ENCODE results near the gene EMC10. TPM values are rescaled to one million over a fixed set of nuclear protein-coding genes. Genes with fewer than 3 reads are reported as not detected.
A peak's percentile ranks its signal among the peaks of the same experiment; 100 is the strongest.

EMC10 gene
- total RNA-seq, 1 donor from 2014 or later = 98.8 TPM

- TF ChIP-seq CTCF (IDR thresholded peaks at IDR 0.05; ENCODE audit: partially characterized antibody, unreplicated experiment) = no peak
- no peaks in the 10 kb centered on the region for H3K4me1 Mint-ChIP-seq (ENCODE audit: low read depth, unreplicated experiment)
- no peak overlapping the region for H3K4me3 Mint-ChIP-seq (ENCODE audit: unreplicated experiment)
Measured at GRCh38 chr19:50444059-50444458, 32.2 kb upstream of the EMC10 start.

GRCh38 chr19:50447053-50447452 is 29.3 kb upstream of the EMC10 start:
- no peaks in the 10 kb centered on the region for H3K4me1 Mint-ChIP-seq (ENCODE audit: low read depth, unreplicated experiment)
- peaks cover 6% of the 10 kb centered on the region for H3K27me3 Mint-ChIP-seq (ENCODE audit: unreplicated experiment)
- no peak for DNase-seq
- H3K36me3 Mint-ChIP-seq (ENCODE audit: unreplicated experiment) = peaks cover 13% of the 10 kb centered on the region
- peaks cover 5% of the 10 kb centered on the region for H3K9me3 Mint-ChIP-seq (ENCODE audit: unreplicated experiment)
- no peak overlapping the region for H3K27ac Mint-ChIP-seq (ENCODE audit: unreplicated experiment)
- H3K4me3 Mint-ChIP-seq (ENCODE audit: unreplicated experiment) = no peak overlapping the region
- no peak for TF ChIP-seq CTCF (IDR thresholded peaks at IDR 0.05; ENCODE audit: partially characterized antibody, unreplicated experiment)

More at GRCh38 chr19:50444059-50444458, 32.2 kb upstream of the EMC10 start:
- DNase-seq = no peak
- H3K27ac Mint-ChIP-seq (ENCODE audit: unreplicated experiment) = peak overlapping the region; percentile 5
- H3K36me3 Mint-ChIP-seq (ENCODE audit: unreplicated experiment) = peaks cover 16% of the 10 kb centered on the region
- peaks cover 8% of the 10 kb centered on the region for H3K27me3 Mint-ChIP-seq (ENCODE audit: unreplicated experiment)
- peaks cover 9% of the 10 kb centered on the region for H3K9me3 Mint-ChIP-seq (ENCODE audit: unreplicated experiment)

- H3K4me3 Mint-ChIP-seq (ENCODE audit: unreplicated experiment) = no peak overlapping the region
Measured at GRCh38 chr19:50447750-50448149, 28.6 kb upstream of the EMC10 start.

GRCh38 chr19:50449236-50449899 is 26.9 kb upstream of the EMC10 start:
- no peak for DNase-seq
- peaks cover 4% of the 10 kb centered on the region for H3K27me3 Mint-ChIP-seq (ENCODE audit: unreplicated experiment)
- no peaks in the 10 kb centered on the region for H3K4me1 Mint-ChIP-seq (ENCODE audit: low read depth, unreplicated experiment)
- H3K36me3 Mint-ChIP-seq (ENCODE audit: unreplicated experiment) = peaks cover 10% of the 10 kb centered on the region
- H3K4me3 Mint-ChIP-seq (ENCODE audit: unreplicated experiment) = no peak overlapping the region
- H3K27ac Mint-ChIP-seq (ENCODE audit: unreplicated experiment) = no peak overlapping the region
- no peak for TF ChIP-seq CTCF (IDR thresholded peaks at IDR 0.05; ENCODE audit: partially characterized antibody, unreplicated experiment)
- H3K9me3 Mint-ChIP-seq (ENCODE audit: unreplicated experiment) = peaks cover 2% of the 10 kb centered on the region

More at GRCh38 chr19:50447750-50448149, 28.6 kb upstream of the EMC10 start:
- Mint-ChIP-seq H3K36me3 (ENCODE audit: unreplicated experiment) (peaks cover 16% of the 10 kb centered on the region), H3K9me3 (ENCODE audit: unreplicated experiment) (peaks cover 5% of the 10 kb centered on the region), H3K27me3 (ENCODE audit: unreplicated experiment) (peaks cover 8% of the 10 kb centered on the region), H3K27ac (ENCODE audit: unreplicated experiment) (no peak overlapping the region), H3K4me1 (ENCODE audit: low read depth, unreplicated experiment) (no peaks in the 10 kb centered on the region)
- DNase-seq = no peak
- TF ChIP-seq CTCF (IDR thresholded peaks at IDR 0.05; ENCODE audit: partially characterized antibody, unreplicated experiment) = no peak

GRCh38 chr19:50450369-50451222 is 25.7 kb upstream of the EMC10 start:
- no peak overlapping the region for H3K27ac Mint-ChIP-seq (ENCODE audit: unreplicated experiment)
- peaks cover 10% of the 10 kb centered on the region for H3K36me3 Mint-ChIP-seq (ENCODE audit: unreplicated experiment)
- peaks cover 4% of the 10 kb centered on the region for H3K9me3 Mint-ChIP-seq (ENCODE audit: unreplicated experiment)
- DNase-seq = no peak
- peaks cover 4% of the 10 kb centered on the region for H3K27me3 Mint-ChIP-seq (ENCODE audit: unreplicated experiment)
- no peak for TF ChIP-seq CTCF (IDR thresholded peaks at IDR 0.05; ENCODE audit: partially characterized antibody, unreplicated experiment)
- H3K4me1 Mint-ChIP-seq (ENCODE audit: low read depth, unreplicated experiment) = no peaks in the 10 kb centered on the region
- no peak overlapping the region for H3K4me3 Mint-ChIP-seq (ENCODE audit: unreplicated experiment)

All from glutamatergic neuron (in vitro differentiated cells).